NB4 (cell line): ENCODE results near the gene PPM1B.

Experiments
- DNase-seq: peaks from one replicate; pipeline ENCODE4 v3.0.0; 2010; ENCODE audit warnings: low read depth
- H3K4me3 ChIP-seq: one replicate; pipeline ENCODE4 v1.5.1; 2011; ENCODE audit warnings: mild to moderate bottlenecking, low read depth, low read length, moderate library complexity
- CTCF ChIP-seq: IDR thresholded peaks from one replicate; pipeline ENCODE4 v1.5.1; 2012; ENCODE audit warnings: low read depth, low read length
- MAX ChIP-seq: IDR thresholded peaks from 2 replicates; pipeline ENCODE4 v1.6.1; 2011; ENCODE audit warnings: low read depth, low read length
- MYC ChIP-seq: IDR thresholded peaks from 2 replicates; pipeline ENCODE4 v1.6.1; 2011; ENCODE audit warnings: low read depth, low read length
- POLR2A ChIP-seq: IDR thresholded peaks from 2 replicates; pipeline ENCODE4 v1.6.1; 2011; ENCODE audit warnings: mild to moderate bottlenecking; ENCODE audit not compliant: insufficient read length; ENCODE audit errors: extremely low read depth

PPM1B gene

GRCh38 chr2:44237221-44237620, 68.5 kb downstream of the PPM1B start:
- H3K4me3 ChIP-seq: no peak overlapping the region
- no peak for DNase-seq
- TF ChIP-seq MAX: no peak
- no peak for TF ChIP-seq MYC
- TF ChIP-seq CTCF: no peak
- TF ChIP-seq POLR2A: no peak

GRCh38 chr2:44242904-44243303, 74.2 kb downstream of the PPM1B start:
- DNase-seq: no peak
- TF ChIP-seq MAX (no peak), CTCF (no peak)
- no peak overlapping the region for H3K4me3 ChIP-seq

- peak overlapping the region; percentile 30 for H3K4me3 ChIP-seq
- no peak; the same call in 1 of the 2 replicates for TF ChIP-seq MAX
- TF ChIP-seq CTCF: peak; percentile 37
- peak; percentile 82 for DNase-seq
Observed at GRCh38 chr2:44244135-44244871, 75.6 kb downstream of the PPM1B start.

GRCh38 chr2:44245083-44245861, 76.6 kb downstream of the PPM1B start:
- no peak for TF ChIP-seq MAX

GRCh38 chr2:44246436-44246835, 77.8 kb downstream of the PPM1B start:
- no peak overlapping the region for H3K4me3 ChIP-seq
- DNase-seq: no peak
- TF ChIP-seq MAX (no peak), MYC (no peak), POLR2A (no peak), CTCF (no peak)

More at GRCh38 chr2:44245083-44245861, 76.6 kb downstream of the PPM1B start:
- no peak overlapping the region for H3K4me3 ChIP-seq
- DNase-seq: no peak

- H3K4me3 ChIP-seq: no peak overlapping the region
- peak; percentile 25 for DNase-seq
- no peak for TF ChIP-seq POLR2A
- peak; percentile 67 for TF ChIP-seq MAX
Observed at GRCh38 chr2:44246840-44247369, 78.2 kb downstream of the PPM1B start.
